K562 (cell line): ENCODE measurements around the gene LTB4R2. TPM values are rescaled to one million over a fixed set of nuclear protein-coding genes. Genes with fewer than 3 reads are reported as not detected.

ENCODE experiments used
- ETV6 ChIP-seq, 3 experiments: fragments of 150-350 bp in 1 of 3; sonication (generic) in 1 of 3; formaldehyde crosslinking in 1 of 3; IDR thresholded peaks; 2 replicates each; pipeline versions ENCODE4 v1.6.1 to v1.8.0; 2014 to 2022; ENCODE audit warnings: borderline replicate concordance in 2 of 3, low read depth in 2 of 3, antibody characterized with exemption in 1 of 3, low read length in 1 of 3, mild to moderate bottlenecking in 1 of 3, missing genetic modification reagents in 1 of 3
- GABPA ChIP-seq: fragments of 200-800 bp; sonication (Bioruptor generic); conservative IDR thresholded peaks from 2 replicates; pipeline ENCODE4 v1.6.1; 2016; ENCODE audit warnings: low read depth, missing genetic modification characterization, missing compliant biosample characterization
- JUND ChIP-seq, 2 experiments: IDR thresholded peaks; 2 replicates in 1 of 2; 3 replicates in 1 of 2; pipeline ENCODE4 v1.6.1; 2011; ENCODE audit warnings: borderline replicate concordance in 2 of 2, low read depth in 2 of 2, low read length in 2 of 2, improper control_type of control experiment in 1 of 2, missing biosample characterization in 1 of 2, missing genetic modification characterization in 1 of 2, missing genetic modification reagents in 1 of 2
- MAZ ChIP-seq, 2 experiments: fragments of 450-650 bp in 1 of 2; sonication (generic) in 1 of 2; formaldehyde crosslinking; IDR thresholded peaks in 1 of 2; conservative IDR thresholded peaks in 1 of 2; 2 replicates each; pipeline versions ENCODE4 v1.4.0 to v1.5.0; 2020; ENCODE audit warnings: mild to moderate bottlenecking in 1 of 2, missing genetic modification reagents in 1 of 2
- SAP30 ChIP-seq: fragments of 200-600 bp; sonication (generic); IDR thresholded peaks from 2 replicates; pipeline ENCODE4 v1.6.1; 2012; ENCODE audit warnings: borderline replicate concordance, low read depth, mild to moderate bottlenecking, moderate library complexity, low read length, control low read depth, inconsistent platforms; ENCODE audit not compliant: insufficient read depth, poor library complexity, severe bottlenecking
- SIX5 ChIP-seq, 2 experiments: IDR thresholded peaks; 2 replicates each; pipeline ENCODE4 v1.6.1; 2011; ENCODE audit warnings: low read length in 2 of 2, borderline replicate concordance in 1 of 2, low read depth in 1 of 2, mild to moderate bottlenecking in 1 of 2, moderate library complexity in 1 of 2; ENCODE audit not compliant: insufficient read depth in 1 of 2
- TBL1XR1 ChIP-seq, 2 experiments: IDR thresholded peaks; 2 replicates each; pipeline ENCODE4 v1.6.1; 2012; ENCODE audit warnings: improper control_type of control experiment in 2 of 2, low read length in 2 of 2, mild to moderate bottlenecking in 1 of 2
- TCFL5 ChIP-seq: fragments of 250-450 bp; sonication (Bioruptor Pico); conservative IDR thresholded peaks from 2 replicates; pipeline ENCODE4 v1.6.1; 2021; ENCODE audit warnings: mild to moderate bottlenecking, moderate library complexity, matching md5 sums
- ZFPM2 ChIP-seq: fragments of 250-450 bp; sonication (Bioruptor Pico); IDR thresholded peaks from 2 replicates; pipeline ENCODE4 v1.5.1; 2022; ENCODE audit warnings: mild to moderate bottlenecking
- polyA plus RNA-seq, 8 experiments: library from polyadenylated mRNA; depleted of rRNA in 4 of 8; stranded (reverse) in 5 of 8; unstranded in 3 of 8; fragments of >200 nt; fragmentation: Nextera tagmentation in 2 of 8; fragmentation: Illumina TruSeq in 1 of 8; extraction: Ambion mirVana in 2 of 8; extraction: Trizol in 1 of 8; gene quantifications; 2 replicates each; pipeline versions ENCODE4 v1.2.1 to v1.2.3, GENCODE V29; 2011 to 2014; ENCODE audit warnings: inconsistent platforms in 1 of 8, missing spikeins in 1 of 8
- total RNA-seq, 7 experiments: library from RNA; depleted of rRNA in 6 of 7; stranded (reverse); fragments of >200 nt in 6 of 7; fragmentation: Illumina TruSeq in 2 of 7; extraction: Trizol in 2 of 7; gene quantifications; 2 replicates each; pipeline versions ENCODE4 v1.2.1 to v1.2.3, GENCODE V29; 2011 to 2021; ENCODE audit warnings: low replicate concordance in 1 of 7
- TF ChIP-seq, protein P1 (sequence below): sonication (generic); formaldehyde crosslinking; IDR thresholded peaks from 2 replicates; pipeline ENCODE4 v1.8.1; 2023; ENCODE audit warnings: mild to moderate bottlenecking, missing genetic modification reagents

The LTB4R2 gene
- total and polyA plus RNA-seq, 9 of the 15 experiments (the other 6 are each of a cell fraction or from before 2014, with no cell fraction given): 0.03 to 11.6 (median 2.8) TPM; not detected in 1

DNA sequence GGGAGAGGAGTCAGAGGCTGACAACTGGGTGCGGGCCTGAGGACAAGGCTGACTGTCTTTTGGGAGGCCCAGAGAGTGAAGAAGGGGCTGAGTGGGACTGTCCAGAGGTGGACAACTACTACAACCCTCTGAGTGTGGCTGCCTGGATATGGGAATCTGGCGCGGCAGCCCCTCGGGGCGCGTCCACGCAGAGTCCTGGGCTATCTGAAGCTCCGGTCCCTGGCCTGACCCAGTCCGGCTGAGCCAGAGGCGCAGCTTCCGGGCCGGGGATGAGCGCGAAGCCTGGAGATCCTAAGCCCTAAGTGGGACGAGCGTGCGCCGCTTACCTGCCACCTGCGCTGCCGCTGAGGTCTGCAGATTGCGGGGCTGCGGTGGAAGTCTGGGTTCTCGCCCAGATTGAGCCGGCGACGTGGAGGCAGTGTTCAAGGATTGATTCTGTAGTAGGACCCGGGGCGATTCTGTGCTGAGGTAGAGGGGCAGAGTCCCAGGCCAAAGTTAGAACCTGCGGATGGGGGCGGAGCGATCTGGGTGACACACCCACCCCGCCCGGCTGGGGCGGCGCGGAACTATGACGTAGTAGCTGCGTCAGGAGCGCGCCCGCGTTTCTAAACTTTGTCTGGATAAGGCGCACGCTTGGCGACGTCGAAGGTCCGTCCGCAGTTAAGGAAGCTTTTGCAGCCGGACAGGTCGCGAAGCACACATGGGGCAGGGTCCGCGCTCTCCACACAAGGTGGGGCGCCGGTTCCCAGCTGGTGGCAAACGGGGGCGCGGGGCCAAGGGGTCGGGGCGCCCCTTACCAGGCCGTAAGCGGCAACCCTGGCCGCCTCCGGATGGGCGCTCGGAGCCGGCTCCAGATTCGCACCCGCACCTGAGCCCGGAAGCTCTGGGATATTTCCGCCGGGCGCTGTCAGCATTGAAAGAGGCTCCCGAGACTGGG, 10.4 kb upstream of the LTB4R2 start, which contains the start of the genes DHRS1 and NOP9 (continued):
- TF ChIP-seq TBL1XR1 (IDR thresholded peaks at IDR 0.05; ENCODE audit: low read length in 2 of 2) (peak in 1 of 2 experiments; percentile 99; a peak in 2 of 4 replicates), JUND (IDR thresholded peaks at IDR 0.05; ENCODE audit: borderline replicate concordance, low read depth, low read length) (peak; percentile 73), JUND (tag; IDR thresholded peaks at IDR 0.05; ENCODE audit: borderline replicate concordance, low read depth, low read length) (no peak; the same call in 2 of the 3 replicates), ETV6 (IDR thresholded peaks at IDR 0.05; ENCODE audit: borderline replicate concordance in 1 of 2, low read depth in 2 of 2, low read length in 1 of 2) (no peak), ETV6 (CRISPR knock-in tag; IDR thresholded peaks at IDR 0.05; ENCODE audit: borderline replicate concordance) (no peak), ZFPM2 (no peak), SAP30 (peak; percentile 39), SIX5 (IDR thresholded peaks at IDR 0.05; ENCODE audit: borderline replicate concordance in 1 of 2, insufficient read depth in 1 of 2, low read depth in 1 of 2, low read length in 2 of 2) (peak; percentile 19 to 24; a peak in 1 of 4 replicates), GABPA (0 out of 2 replicates have a peak, but pooled peaks have one; percentile 36), TCFL5 (CRISPR knock-in tag) (no peak), MAZ (CRISPR knock-in tag; conservative IDR thresholded peaks at IDR 0.05 in 1 of 2, IDR thresholded peaks at IDR 0.05 in 1 of 2) (peak in 1 of 2 experiments; percentile 80; a peak in 2 of 4 replicates)
- TF ChIP-seq, protein P1, sequence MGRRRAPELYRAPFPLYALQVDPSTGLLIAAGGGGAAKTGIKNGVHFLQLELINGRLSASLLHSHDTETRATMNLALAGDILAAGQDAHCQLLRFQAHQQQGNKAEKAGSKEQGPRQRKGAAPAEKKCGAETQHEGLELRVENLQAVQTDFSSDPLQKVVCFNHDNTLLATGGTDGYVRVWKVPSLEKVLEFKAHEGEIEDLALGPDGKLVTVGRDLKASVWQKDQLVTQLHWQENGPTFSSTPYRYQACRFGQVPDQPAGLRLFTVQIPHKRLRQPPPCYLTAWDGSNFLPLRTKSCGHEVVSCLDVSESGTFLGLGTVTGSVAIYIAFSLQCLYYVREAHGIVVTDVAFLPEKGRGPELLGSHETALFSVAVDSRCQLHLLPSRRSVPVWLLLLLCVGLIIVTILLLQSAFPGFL (CRISPR knock-in tag): no peak
